CD1c-positive myeloid dendritic cell (primary cell): Measurements from ENCODE around the gene SLC6A11.

Experiments used
- DNase-seq: peaks from one replicate; pipeline ENCODE4 v3.0.0-alpha.2; 2016; ENCODE audit errors: extremely low spot score

SLC6A11 gene

DNA sequence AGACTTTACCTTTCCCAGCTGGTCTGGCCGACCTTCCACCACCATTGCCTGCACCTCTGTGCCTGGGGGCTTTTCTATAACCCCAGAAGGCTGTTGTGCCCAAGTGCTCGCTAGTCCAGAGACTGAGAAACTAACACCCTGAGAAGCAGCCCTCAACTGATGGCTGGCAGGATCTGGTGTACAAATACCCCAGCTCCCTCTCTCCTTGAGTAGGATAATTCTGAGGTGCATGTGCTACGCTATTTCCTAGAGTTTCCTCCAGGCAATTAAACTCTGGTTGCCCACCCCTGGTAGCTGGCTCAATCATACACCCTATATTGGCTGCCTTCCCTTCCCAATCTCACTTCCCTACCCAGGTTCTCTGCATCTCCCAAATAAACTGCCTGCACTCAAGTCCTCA lies 165.0 kb downstream of the SLC6A11 start:
- no peak for DNase-seq

DNA sequence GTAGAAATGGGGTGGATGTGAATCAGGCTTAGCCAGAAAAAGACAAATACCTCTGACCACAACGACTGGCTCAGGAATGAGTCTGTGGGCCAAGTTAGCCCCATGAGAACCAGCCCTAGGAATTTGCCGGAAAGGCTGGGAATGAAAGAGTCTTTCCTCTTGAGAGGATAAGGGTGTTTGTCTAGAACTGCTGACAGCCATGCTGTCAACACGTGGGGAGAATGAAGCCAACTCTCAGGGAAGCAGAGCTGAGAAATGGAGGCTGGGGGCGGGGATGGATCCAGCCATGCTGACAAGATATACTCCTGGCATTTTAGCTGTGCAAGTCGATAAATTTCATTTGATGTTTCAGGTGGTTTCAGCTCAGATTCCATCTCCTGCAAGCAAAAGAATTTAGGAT lies 165.9 kb downstream of the SLC6A11 start:
- no peak for DNase-seq

DNA sequence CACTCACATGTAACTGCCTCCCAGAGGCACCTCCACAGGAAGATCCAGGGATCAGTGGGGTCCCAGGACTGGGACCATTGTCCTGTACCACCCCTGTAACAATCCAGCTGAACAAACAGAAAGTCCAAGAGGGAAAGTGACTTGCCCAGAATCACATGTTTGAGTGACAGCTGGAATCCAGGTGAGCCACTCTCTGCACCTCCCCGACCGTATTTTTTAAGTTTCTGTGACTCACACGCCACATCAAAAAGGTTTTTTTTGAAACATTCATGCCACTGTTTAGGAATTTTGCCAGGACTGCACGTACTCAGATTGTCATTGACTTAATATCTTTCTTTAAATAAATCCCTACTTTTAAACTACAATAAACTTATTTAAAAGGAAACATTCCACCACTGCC lies 166.8 kb downstream of the SLC6A11 start:
- no peak for DNase-seq

DNA sequence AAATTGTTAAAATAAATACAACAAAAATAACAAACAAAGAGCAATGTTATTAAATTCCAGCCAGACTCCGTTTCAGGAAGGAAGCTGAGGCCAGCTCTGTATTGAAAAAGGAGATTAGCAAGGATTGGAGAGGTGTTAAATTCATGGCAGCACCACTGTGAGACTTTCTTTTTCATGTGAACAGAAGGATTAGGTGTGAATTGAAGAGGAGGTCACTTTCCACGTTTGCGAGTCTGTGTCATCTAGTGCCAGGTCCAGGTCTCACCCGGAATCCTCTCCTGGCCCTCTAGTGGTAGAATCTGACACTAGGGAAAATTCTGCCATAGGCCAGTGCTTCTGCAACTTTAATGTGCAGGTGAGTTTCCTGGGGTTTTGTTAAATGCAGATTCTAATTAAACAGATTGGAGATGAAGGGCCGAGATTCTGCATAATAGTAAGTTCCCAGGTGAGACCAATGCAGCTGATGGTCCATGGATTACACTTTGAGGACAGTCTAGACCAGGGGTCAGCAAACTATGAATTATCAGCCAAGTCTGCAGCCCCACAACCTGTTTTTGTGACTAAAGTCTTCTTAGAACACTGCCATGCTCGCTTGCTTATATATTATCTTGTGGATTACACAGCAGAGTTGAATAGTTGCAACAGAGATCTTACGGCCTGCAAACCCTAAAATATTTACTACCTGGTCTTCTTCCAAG lies 167.3 kb downstream of the SLC6A11 start:
- peak; percentile 13 for DNase-seq

DNA sequence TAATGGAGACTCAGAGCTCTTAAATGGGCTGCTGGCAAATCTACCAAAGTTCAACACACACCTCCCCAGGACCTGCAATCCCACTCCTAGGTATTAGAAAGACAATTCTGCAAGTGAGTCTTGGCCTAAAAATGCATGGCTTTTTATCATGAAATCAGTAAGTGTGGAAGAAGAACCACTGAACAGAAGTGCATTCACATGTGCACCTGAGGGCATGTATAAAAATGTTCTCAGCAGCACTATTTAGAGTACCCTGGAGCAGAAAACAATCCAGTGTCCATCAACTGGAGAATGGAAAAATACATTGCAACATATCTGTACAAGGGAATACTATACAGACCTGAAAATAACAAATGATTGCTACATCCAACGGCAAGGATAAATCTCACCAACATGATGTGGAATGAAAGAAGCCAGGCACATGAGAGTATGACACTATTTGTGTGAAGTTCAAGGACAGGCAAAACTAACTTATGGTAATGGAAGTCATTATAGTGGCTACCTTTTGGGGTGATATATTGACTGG lies 168.4 kb downstream of the SLC6A11 start:
- DNase-seq = no peak

DNA sequence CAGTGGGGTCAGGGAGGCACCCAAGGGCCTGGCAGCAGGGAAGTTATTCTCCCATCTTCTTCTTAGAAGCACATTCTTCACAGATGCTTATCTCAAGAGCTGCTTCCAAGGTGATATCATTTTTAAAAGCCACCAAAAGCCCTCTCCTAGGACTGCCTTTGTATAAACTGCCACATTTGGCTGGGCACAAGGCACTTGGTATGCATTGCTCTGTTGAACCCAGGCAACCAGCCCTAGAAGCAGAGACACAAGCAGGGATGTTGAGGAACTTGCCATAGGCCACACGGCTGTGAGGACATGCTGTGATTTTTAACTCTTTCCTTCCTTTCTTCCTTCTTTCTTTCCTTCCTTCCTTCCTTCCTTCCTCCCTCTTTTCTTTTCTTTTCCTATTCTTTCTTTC lies 169.2 kb downstream of the SLC6A11 start:
- DNase-seq = no peak

DNA sequence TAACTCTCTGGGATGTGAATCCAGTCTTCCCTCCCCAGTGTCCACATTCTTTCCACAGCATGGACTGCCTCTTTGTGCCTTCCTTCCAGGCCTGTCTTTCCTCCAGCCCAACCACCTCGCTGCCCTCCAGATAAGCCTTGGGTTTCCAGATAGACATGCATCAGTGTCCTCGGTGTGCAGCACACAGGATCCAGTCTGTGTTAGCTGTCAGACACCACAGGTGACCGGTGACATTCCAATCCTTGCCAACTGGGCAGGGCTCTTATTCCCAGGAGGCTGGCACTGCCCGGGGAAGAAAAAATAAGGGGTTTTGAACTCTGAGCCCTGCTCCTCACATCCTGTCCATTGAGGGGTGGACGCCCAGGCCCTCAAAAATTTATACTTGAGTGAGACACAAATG lies 170.6 kb downstream of the SLC6A11 start:
- no peak for DNase-seq

DNA sequence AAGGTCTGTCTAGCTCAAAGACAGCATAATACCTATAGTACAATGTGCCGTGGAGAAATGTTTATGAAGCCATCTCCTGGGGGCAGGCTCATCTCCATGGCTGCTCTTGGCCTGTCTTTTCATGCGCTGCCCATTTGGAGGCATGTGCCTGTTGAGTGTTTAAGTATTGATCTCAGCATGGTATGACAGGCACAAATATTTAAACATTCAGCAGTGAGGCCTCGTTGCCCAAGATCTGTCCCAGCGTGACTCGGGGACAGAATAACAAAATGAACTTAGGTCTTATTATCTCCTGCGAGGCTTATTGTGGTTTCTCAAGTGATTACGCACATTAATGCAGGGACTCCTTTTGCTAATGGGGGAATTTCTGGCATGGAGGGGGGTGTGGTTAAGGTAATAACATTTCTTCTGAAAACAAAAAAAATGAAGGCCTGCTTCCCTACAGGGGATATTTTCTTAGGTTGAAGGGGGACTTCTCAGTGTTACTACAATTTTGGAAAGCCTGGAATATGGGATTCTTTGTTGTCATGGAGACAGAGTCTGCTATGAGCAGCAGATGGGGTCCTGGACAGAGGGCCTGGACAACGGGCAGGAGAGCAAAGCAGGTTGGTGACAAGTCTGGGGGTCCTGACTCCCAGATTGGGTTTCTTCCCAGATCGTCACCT lies 172.1 kb downstream of the SLC6A11 start:
- no peak for DNase-seq

DNA sequence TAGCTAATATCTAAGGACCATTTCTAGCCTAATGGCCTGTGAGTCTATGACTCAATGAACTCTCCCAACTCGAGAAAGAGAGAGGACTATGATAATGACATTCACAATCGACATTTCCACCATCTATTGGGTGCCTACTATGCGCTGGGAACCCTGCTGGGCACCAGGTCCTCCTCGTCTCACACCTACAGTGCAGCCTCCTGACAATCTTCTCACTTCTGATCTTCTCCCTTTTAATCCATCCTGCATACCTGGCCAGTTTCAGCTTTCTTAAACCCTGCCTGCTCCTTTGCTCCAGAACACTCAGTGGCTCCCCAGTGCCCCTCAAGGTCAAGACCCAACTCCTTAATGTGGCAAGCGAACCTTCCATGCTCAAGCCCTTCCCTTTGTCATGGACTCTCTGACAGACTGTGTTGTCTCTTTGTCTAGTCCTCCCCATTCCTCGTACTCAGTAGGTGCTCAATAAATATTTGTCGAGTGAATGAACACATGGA lies 173.0 kb downstream of the SLC6A11 start:
- no peak for DNase-seq
